Measurements from ENCODE around the gene SOD2.

Gene SOD2

DNA sequence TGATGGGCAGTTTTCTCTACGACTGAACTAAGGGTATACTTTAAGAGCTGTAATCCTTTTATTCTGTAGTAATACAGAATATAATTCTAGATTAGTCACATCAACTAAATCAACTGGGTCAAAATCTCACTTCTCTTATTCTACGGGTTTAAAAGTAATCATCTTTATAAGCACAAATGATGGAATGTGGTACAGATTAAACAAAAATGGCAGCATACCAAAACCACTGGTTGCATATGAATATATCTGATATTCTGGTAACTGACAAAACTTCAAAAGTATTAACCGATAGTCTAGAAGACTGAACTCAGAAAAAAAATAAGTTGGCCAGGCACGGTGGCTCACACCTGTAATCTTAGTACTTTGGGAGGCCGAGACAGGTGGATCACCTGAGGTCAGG is 7.0 kb downstream of the SOD2 start:
- H3K27me3 ChIP-seq = no peaks in the 10 kb centered on the region
- no peak overlapping the region for H3K4me3 ChIP-seq
- DNase-seq = no peak
- intact Hi-C loops (cut with DNase I; ENCODE audit: low total_unique reads) = no loop called here
- no peak overlapping the region for H3K27ac ChIP-seq
- peaks cover 72 to 84% (median 84%) of the 10 kb centered on the region in 3 donors for H3K36me3 ChIP-seq
- peaks cover 0 to 38% (median 9%) of the 10 kb centered on the region in 4 donors for H3K4me1 ChIP-seq
- TF ChIP-seq, protein P1, sequence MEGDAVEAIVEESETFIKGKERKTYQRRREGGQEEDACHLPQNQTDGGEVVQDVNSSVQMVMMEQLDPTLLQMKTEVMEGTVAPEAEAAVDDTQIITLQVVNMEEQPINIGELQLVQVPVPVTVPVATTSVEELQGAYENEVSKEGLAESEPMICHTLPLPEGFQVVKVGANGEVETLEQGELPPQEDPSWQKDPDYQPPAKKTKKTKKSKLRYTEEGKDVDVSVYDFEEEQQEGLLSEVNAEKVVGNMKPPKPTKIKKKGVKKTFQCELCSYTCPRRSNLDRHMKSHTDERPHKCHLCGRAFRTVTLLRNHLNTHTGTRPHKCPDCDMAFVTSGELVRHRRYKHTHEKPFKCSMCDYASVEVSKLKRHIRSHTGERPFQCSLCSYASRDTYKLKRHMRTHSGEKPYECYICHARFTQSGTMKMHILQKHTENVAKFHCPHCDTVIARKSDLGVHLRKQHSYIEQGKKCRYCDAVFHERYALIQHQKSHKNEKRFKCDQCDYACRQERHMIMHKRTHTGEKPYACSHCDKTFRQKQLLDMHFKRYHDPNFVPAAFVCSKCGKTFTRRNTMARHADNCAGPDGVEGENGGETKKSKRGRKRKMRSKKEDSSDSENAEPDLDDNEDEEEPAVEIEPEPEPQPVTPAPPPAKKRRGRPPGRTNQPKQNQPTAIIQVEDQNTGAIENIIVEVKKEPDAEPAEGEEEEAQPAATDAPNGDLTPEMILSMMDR (IDR thresholded peaks at IDR 0.05) = no peak
- H3K9me3 ChIP-seq = no peaks in the 10 kb centered on the region

DNA sequence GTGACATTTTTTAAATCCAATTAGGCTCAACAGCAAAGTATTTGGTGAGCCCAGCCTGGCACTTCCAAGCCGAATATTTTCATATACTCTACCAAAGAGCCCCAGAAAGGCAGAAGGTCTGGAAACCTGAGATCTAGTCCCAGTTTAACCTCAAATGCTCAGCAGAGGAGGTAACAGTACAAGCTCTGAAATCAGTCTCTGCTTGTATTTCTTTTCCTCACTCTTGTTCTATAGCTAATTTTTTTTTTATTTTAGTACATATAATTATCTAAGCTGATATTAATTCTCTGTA is 9.1 kb downstream of the SOD2 start:
- TF ChIP-seq, protein P1 (IDR thresholded peaks at IDR 0.05) = no peak
- intact Hi-C loops (cut with DNase I; ENCODE audit: low total_unique reads) = no loop called here

DNA sequence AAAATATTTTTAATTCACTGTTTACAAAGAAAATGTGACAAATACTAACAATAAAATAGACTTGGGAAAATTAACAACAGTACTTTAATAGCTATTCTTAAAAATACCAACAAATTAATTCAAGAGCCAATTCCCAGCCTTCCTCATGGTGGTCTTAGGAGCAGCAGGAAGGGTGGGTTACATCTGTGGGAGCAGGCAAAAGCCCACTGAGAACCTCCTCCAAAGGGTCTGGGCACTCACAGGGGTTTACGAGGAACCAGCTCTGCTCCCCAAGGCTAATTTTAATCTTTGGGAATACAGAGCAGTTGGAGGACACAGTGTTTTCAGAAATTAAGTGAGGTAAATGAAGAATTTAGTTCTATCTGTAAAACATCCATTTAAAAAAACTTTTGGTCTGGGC is 10.2 kb downstream of the SOD2 start:
- Histone ChIP-seq H3K36me3 (peaks cover 70 to 92% (median 82%) of the 10 kb centered on the region in 3 donors), H3K27me3 (no peaks in the 10 kb centered on the region), H3K27ac (no peak overlapping the region), H3K4me3 (no peak overlapping the region), H3K9me3 (no peaks in the 10 kb centered on the region), H3K4me1 (peaks cover 0 to 17% (median 2%) of the 10 kb centered on the region in 4 donors)
- intact Hi-C loops (cut with DNase I; ENCODE audit: low total_unique reads) = no loop called here
- DNase-seq = no peak
- TF ChIP-seq, protein P1 (IDR thresholded peaks at IDR 0.05) = no peak

More for the DNA sequence above, 9.1 kb downstream of the SOD2 start:
- peaks cover 0 to 25% (median 5%) of the 10 kb centered on the region in 4 donors for H3K4me1 ChIP-seq
- peaks cover 72 to 92% (median 81%) of the 10 kb centered on the region in 3 donors for H3K36me3 ChIP-seq
- H3K27me3 ChIP-seq = no peaks in the 10 kb centered on the region
- no peaks in the 10 kb centered on the region for H3K9me3 ChIP-seq
- DNase-seq = no peak
- no peak overlapping the region for H3K4me3 ChIP-seq
- no peak overlapping the region for H3K27ac ChIP-seq

DNA sequence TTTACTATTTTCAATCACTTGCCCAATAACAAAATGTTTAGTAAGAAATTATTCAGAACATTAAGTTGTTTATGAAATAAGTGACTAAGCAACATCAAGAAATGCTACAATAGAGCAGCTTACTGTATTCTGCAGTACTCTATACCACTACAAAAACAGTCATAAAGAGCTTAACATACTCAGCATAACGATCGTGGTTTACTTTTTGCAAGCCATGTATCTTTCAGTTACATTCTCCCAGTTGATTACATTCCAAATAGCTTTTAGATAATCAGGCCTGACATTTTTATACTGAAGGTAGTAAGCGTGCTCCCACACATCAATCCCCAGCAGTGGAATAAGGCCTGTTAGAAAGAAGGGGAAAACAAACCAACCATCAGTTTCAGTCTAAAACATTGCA is 10.7 kb downstream of the SOD2 start:
- Histone ChIP-seq H3K36me3 (peaks cover 67 to 92% (median 81%) of the 10 kb centered on the region in 3 donors), H3K4me3 (no peak overlapping the region), H3K27ac (no peak overlapping the region), H3K9me3 (no peaks in the 10 kb centered on the region), H3K4me1 (peaks cover 0 to 12% (median 2%) of the 10 kb centered on the region in 4 donors), H3K27me3 (no peaks in the 10 kb centered on the region)
- intact Hi-C loops (cut with DNase I; ENCODE audit: low total_unique reads) = no loop called here
- DNase-seq = no peak
- TF ChIP-seq, protein P1 (IDR thresholded peaks at IDR 0.05) = no peak

DNA sequence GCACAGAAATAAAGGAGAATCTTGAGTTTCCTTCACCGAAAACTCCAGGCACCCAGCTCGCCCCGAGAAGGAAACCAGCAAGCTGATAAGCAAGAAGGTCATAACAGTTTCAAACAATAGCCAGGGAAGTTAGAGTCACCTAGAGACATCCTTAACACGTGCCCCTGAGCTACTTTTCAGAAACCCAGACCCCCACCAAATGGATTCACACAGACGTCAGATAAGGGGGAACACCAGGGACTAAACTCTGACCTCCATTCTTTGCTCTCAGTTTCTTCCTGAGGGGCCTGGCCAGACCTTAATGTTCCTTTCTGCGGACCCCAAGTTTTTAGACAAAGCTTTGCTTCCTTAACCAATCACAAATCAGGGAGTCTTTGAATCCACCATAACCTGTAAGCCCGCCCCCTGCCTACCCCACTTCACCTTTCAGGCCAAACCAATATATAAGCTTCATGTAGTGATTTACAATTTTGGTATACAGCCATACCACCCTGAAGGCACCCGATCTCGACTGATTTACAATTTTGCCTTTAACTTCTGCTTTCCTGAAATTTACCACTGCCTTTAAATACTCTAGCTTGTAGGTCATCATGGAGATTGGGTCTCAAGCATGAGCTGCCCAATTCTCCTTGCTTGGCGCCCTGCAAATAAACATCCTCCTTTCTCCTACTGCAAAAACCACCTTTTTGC is 11.7 kb downstream of the SOD2 start:
- Histone ChIP-seq H3K36me3 (peaks cover 57 to 87% (median 81%) of the 10 kb centered on the region in 3 donors), H3K27ac (no peak overlapping the region), H3K4me1 (peaks cover 0 to 3% (median 0%) of the 10 kb centered on the region in 4 donors), H3K27me3 (no peaks in the 10 kb centered on the region), H3K9me3 (no peaks in the 10 kb centered on the region), H3K4me3 (no peak overlapping the region)
- TF ChIP-seq, protein P1 (IDR thresholded peaks at IDR 0.05) = no peak
- no peak for DNase-seq
- intact Hi-C loops (cut with DNase I; ENCODE audit: low total_unique reads) = no loop called here
